H9 (cell line): ENCODE results near the gene CRK. TPM values are rescaled to one million over a fixed set of nuclear protein-coding genes. Genes with fewer than 3 reads are reported as not detected.

Source experiments
- DNase-seq: peaks from one replicate; pipeline ENCODE4 v3.0.0-alpha.2; 2017
- H2AFZ ChIP-seq: one replicate; pipeline ENCODE4 v1.6.1; 2013; ENCODE audit warnings: mild to moderate bottlenecking, low read length, control low read depth, moderate library complexity
- H2AK5ac ChIP-seq: 2 replicates; pipeline ENCODE4 v1.6.1; 2013; ENCODE audit warnings: low read length, control low read depth, mixed read lengths; ENCODE audit not compliant: insufficient read length
- H2BK120ac ChIP-seq: one replicate; pipeline ENCODE4 v1.6.1; 2013; ENCODE audit warnings: low read depth, mild to moderate bottlenecking, low read length, control low read depth, inconsistent platforms; ENCODE audit not compliant: poor library complexity, severe bottlenecking
- H2BK12ac ChIP-seq: 2 replicates; pipeline ENCODE4 v1.6.1; 2013; ENCODE audit warnings: low read length, control low read depth, mixed read lengths, low read depth; ENCODE audit not compliant: insufficient read length
- H2BK15ac ChIP-seq: 2 replicates; pipeline ENCODE4 v1.6.1; 2013; ENCODE audit warnings: low read depth, low read length, control low read depth
- H2BK20ac ChIP-seq: one replicate; pipeline ENCODE4 v1.6.1; 2013; ENCODE audit warnings: low read depth, mild to moderate bottlenecking, low read length, control low read depth, inconsistent platforms; ENCODE audit not compliant: poor library complexity, severe bottlenecking
- H2BK5ac ChIP-seq: 2 replicates; pipeline ENCODE4 v1.6.1; 2013; ENCODE audit warnings: low read length, control low read depth, mixed read lengths; ENCODE audit not compliant: insufficient read length
- H3K14ac ChIP-seq: 2 replicates; pipeline ENCODE4 v1.6.1; 2013; ENCODE audit warnings: low read length, control low read depth; ENCODE audit not compliant: insufficient read depth
- H3K18ac ChIP-seq: 2 replicates; pipeline ENCODE4 v1.6.1; 2013; ENCODE audit warnings: low read depth, mild to moderate bottlenecking, mixed read lengths, low read length, control low read depth; ENCODE audit not compliant: insufficient read length
- H3K23ac ChIP-seq: 2 replicates; pipeline ENCODE4 v1.6.1; 2013; ENCODE audit warnings: low read length, control low read depth, mixed read lengths, low read depth; ENCODE audit not compliant: insufficient read length
- H3K23me2 ChIP-seq: 2 replicates; pipeline ENCODE4 v1.6.1; 2013; ENCODE audit warnings: low read depth, mild to moderate bottlenecking, mixed read lengths, low read length, control low read depth; ENCODE audit not compliant: insufficient read length, poor library complexity, severe bottlenecking
- H3K27ac ChIP-seq: 2 replicates; pipeline ENCODE4 v1.5.1; 2013; ENCODE audit warnings: low read length, control low read depth, mixed read lengths, low read depth; ENCODE audit not compliant: insufficient read length
- H3K27me3 ChIP-seq: 2 replicates; pipeline ENCODE4 v1.6.1; 2013; ENCODE audit warnings: low read length, control low read depth, inconsistent platforms; ENCODE audit not compliant: insufficient read depth
- H3K4ac ChIP-seq: 2 replicates; pipeline ENCODE4 v1.6.1; 2013; ENCODE audit warnings: low read depth, mild to moderate bottlenecking, control low read depth, inconsistent platforms, low read length, moderate library complexity
- H3K4me1 ChIP-seq: 2 replicates; pipeline ENCODE4 v1.6.1; 2013; ENCODE audit warnings: low read length, control low read depth, inconsistent platforms; ENCODE audit not compliant: insufficient read depth
- H3K4me2 ChIP-seq: 2 replicates; pipeline ENCODE4 v1.6.1; 2013; ENCODE audit warnings: low read length, control low read depth, mixed read lengths; ENCODE audit not compliant: insufficient read length, insufficient read depth
- H3K56ac ChIP-seq: 2 replicates; pipeline ENCODE4 v1.6.1; 2013; ENCODE audit warnings: low read depth, mild to moderate bottlenecking, mixed read lengths, low read length, control low read depth; ENCODE audit not compliant: insufficient read length
- H3K79me1 ChIP-seq: 2 replicates; pipeline ENCODE4 v1.6.1; 2013; ENCODE audit warnings: low read depth, mild to moderate bottlenecking, moderate library complexity, low read length, control low read depth, inconsistent platforms; ENCODE audit not compliant: insufficient read depth, poor library complexity, severe bottlenecking
- H3K79me2 ChIP-seq: 2 replicates; pipeline ENCODE4 v1.6.1; 2013; ENCODE audit warnings: low read length, control low read depth, inconsistent platforms; ENCODE audit not compliant: insufficient read depth
- H3K9ac ChIP-seq: 2 replicates; pipeline ENCODE4 v1.6.1; 2013; ENCODE audit warnings: low read length, control low read depth, mixed read lengths; ENCODE audit not compliant: insufficient read length; ENCODE audit errors: extremely low read depth
- H3K9me3 ChIP-seq: one replicate; pipeline ENCODE4 v1.6.1; 2013; ENCODE audit warnings: low read depth, low read length, inconsistent platforms; ENCODE audit not compliant: control insufficient read depth
- H3T11ph ChIP-seq: one replicate; pipeline ENCODE4 v1.6.1; 2013; ENCODE audit warnings: mild to moderate bottlenecking, low read length, control low read depth, inconsistent platforms
- H4K20me1 ChIP-seq: one replicate; pipeline ENCODE4 v1.6.1; 2013; ENCODE audit not compliant: control insufficient read depth, insufficient read length, insufficient read depth
- H4K5ac ChIP-seq: 2 replicates; pipeline ENCODE4 v1.6.1; 2013; ENCODE audit warnings: low read depth, mild to moderate bottlenecking, mixed read lengths, low read length, control low read depth; ENCODE audit not compliant: insufficient read length
- H4K8ac ChIP-seq: replicated peaks from 2 replicates; pipeline ENCODE4 v1.6.1; 2013; ENCODE audit warnings: low read length, control low read depth, mixed read lengths, low read depth; ENCODE audit not compliant: insufficient read length
- H4K91ac ChIP-seq: 2 replicates; pipeline ENCODE4 v1.6.1; 2013; ENCODE audit warnings: low read depth, mild to moderate bottlenecking, moderate library complexity, mixed read lengths, low read length, control low read depth; ENCODE audit not compliant: insufficient read length
- H3K27ac Mint-ChIP-seq, 3 experiments: 2 replicates in 2 of 3; 3 replicates in 1 of 3; pipeline ENCODE4 v1.8.0; 2020 to 2021; ENCODE audit warnings: mixed read lengths in 3 of 3, mild to moderate bottlenecking in 1 of 3, moderate library complexity in 1 of 3
- H3K27me3 Mint-ChIP-seq: 2 replicates; pipeline ENCODE4 v1.8.0; 2021; ENCODE audit warnings: low read depth, mild to moderate bottlenecking, moderate library complexity, mixed read lengths
- H3K36me3 Mint-ChIP-seq, 3 experiments: 2 replicates in 2 of 3; 3 replicates in 1 of 3; pipeline ENCODE4 v1.8.0; 2020 to 2021; ENCODE audit warnings: low read depth in 3 of 3, mixed read lengths in 3 of 3; ENCODE audit not compliant: insufficient read depth in 1 of 3
- H3K4me1 Mint-ChIP-seq, 2 experiments: 2 replicates each; pipeline ENCODE4 v1.8.0; 2020; ENCODE audit warnings: mixed read lengths in 2 of 2
- H3K4me3 Mint-ChIP-seq, 2 experiments: 2 replicates in 1 of 2; 3 replicates in 1 of 2; pipeline ENCODE4 v1.8.0; 2020 to 2021; ENCODE audit warnings: mild to moderate bottlenecking in 2 of 2, mixed read lengths in 2 of 2, moderate library complexity in 1 of 2
- H3K9me3 Mint-ChIP-seq, 2 experiments: 2 replicates in 1 of 2; 3 replicates in 1 of 2; pipeline ENCODE4 v1.8.0; 2020; ENCODE audit warnings: mild to moderate bottlenecking in 2 of 2, mixed read lengths in 2 of 2, moderate library complexity in 1 of 2
- CTCF ChIP-seq: fragments of 200-600 bp; sonication (generic); conservative IDR thresholded peaks from 3 replicates; pipeline ENCODE4 v1.8.0; 2021; ENCODE audit warnings: antibody characterized with exemption, mild to moderate bottlenecking
- WGBS: extraction: QIAGEN DNeasy Blood & Tissue Kit; methylation state at CpG from one replicate; pipeline ENCODE4 v1.1.7; 2013; ENCODE audit warnings: missing lambda C conversion rate, low lambda C conversion rate, mixed read lengths; ENCODE audit not compliant: insufficient read length; ENCODE audit errors: extremely low coverage; 5-methylcytosine and 5-hydroxymethylcytosine counted together
- total RNA-seq: library from RNA; stranded (reverse); gene quantifications from 2 replicates; pipeline ENCODE4 v1.2.1, GENCODE V29; 2021

The CRK gene
- total RNA-seq, 1 experiment from 2014 or later: 58.9 TPM

- H3K4me3 Mint-ChIP-seq: peak overlapping the region in 1 of 2 experiments; percentile 73; a peak in 3 of 5 replicates
- WGBS: no CpG with 5 or more reads among the region's 42 CpGs
- no peak for TF ChIP-seq CTCF
These were observed 16.1 kb upstream of the CRK start for GRCh38 chr17:1471911-1472821.

More at GRCh38 chr17:1471911-1472821, 16.1 kb upstream of the CRK start:
- Histone ChIP-seq H3K9me3 (no peaks in the 10 kb centered on the region), H4K20me1 (no peaks in the 10 kb centered on the region), H2BK12ac (no peak overlapping the region), H3T11ph (no peak overlapping the region), H3K79me2 (no peaks in the 10 kb centered on the region), H2AK5ac (no peak overlapping the region), H3K14ac (no peak overlapping the region), H2BK120ac (no peak overlapping the region), H2AFZ (no peak overlapping the region), H3K27ac (no peak overlapping the region), H3K23me2 (no peaks in the 10 kb centered on the region), H3K9ac (no peak overlapping the region), H2BK15ac (no peak overlapping the region), H3K56ac (no peak overlapping the region), H4K5ac (no peak overlapping the region), H3K23ac (no peak overlapping the region), H3K27me3 (no peaks in the 10 kb centered on the region), H4K8ac (no peak overlapping the region), H3K79me1 (no peaks in the 10 kb centered on the region), H3K4me2 (no peak overlapping the region), H2BK5ac (no peak overlapping the region), H4K91ac (no peak overlapping the region), H2BK20ac (no peak overlapping the region), H3K4ac (no peak overlapping the region), H3K18ac (no peak overlapping the region), H3K4me1 (no peaks in the 10 kb centered on the region)
- DNase-seq: peak; percentile 72
- Mint-ChIP-seq H3K4me1 (peaks cover 0 to 23% of the 10 kb centered on the region in 2 experiments; a peak in 2 of 4 replicates), H3K36me3 (peaks cover 10 to 64% (median 34%) of the 10 kb centered on the region in 3 experiments; a peak in 6 of 7 replicates), H3K27me3 (no peaks in the 10 kb centered on the region), H3K9me3 (no peaks in the 10 kb centered on the region), H3K27ac (peak overlapping the region in 1 of 3 experiments; percentile 63; a peak in 3 of 7 replicates)
